ENCODE measurements around the gene MOB2.

DNA sequence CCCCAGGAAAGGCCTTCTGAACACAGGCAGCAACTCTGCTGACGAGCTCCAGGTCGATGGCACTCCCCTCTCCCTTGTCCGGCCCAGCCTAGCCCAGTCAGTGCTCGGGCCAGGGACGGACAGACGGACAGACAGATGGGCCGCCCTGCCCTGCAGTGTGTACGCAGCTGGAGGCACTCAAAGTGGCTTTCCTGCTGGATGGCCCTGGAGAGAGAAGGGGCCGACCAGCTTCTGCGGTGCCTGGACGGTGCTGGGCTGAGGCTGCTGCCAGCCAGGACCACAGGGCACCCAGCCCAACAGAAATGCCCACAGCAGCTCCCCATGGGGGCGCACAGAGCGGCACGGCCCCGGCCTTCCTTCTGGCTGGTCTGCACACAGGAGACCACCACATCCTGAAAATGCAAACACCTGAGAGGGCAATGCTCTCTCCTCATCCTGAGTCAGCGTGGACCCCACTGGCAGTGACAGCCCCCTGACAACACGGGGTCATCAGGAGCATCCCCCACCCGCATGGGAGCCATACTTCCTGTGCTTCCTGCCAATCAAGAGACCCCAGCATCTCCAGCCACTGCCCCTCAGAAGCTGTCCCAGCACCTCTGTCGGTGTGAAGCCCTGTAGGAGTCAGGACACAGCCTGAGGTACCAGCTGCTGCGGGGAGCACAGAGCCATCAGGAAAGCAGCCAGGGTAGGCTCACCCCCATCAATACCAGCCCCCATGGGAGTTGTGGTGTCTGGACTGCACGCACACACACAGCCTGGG, 692 bp upstream of the MOB2 start:
- TF ChIP-seq, protein P1, sequence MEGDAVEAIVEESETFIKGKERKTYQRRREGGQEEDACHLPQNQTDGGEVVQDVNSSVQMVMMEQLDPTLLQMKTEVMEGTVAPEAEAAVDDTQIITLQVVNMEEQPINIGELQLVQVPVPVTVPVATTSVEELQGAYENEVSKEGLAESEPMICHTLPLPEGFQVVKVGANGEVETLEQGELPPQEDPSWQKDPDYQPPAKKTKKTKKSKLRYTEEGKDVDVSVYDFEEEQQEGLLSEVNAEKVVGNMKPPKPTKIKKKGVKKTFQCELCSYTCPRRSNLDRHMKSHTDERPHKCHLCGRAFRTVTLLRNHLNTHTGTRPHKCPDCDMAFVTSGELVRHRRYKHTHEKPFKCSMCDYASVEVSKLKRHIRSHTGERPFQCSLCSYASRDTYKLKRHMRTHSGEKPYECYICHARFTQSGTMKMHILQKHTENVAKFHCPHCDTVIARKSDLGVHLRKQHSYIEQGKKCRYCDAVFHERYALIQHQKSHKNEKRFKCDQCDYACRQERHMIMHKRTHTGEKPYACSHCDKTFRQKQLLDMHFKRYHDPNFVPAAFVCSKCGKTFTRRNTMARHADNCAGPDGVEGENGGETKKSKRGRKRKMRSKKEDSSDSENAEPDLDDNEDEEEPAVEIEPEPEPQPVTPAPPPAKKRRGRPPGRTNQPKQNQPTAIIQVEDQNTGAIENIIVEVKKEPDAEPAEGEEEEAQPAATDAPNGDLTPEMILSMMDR (IDR thresholded peaks at IDR 0.05), result no peak
- TF ChIP-seq POLR2A (IDR thresholded peaks at IDR 0.05), result no peak

Data from Peyer's patch (tissue), 4 donors.